Dermis blood vessel endothelial cell (primary cell): ENCODE data around the gene SLC6A1. TPM values are rescaled to one million over a fixed set of nuclear protein-coding genes. Genes with fewer than 3 reads are reported as not detected.
A peak's percentile ranks its signal among the peaks of the same experiment; 100 is the strongest.

Experiments used
- DNase-seq: peaks from one replicate; pipeline ENCODE4 v3.0.0; 2010
- total RNA-seq: library from RNA; depleted of rRNA; stranded (reverse); fragments of >200 nt; gene quantifications from 2 replicates; pipeline ENCODE4 v1.2.3, GENCODE V29; 2014

SLC6A1 gene
- total RNA-seq, 1 donor from 2014 or later, result not detected

DNA sequence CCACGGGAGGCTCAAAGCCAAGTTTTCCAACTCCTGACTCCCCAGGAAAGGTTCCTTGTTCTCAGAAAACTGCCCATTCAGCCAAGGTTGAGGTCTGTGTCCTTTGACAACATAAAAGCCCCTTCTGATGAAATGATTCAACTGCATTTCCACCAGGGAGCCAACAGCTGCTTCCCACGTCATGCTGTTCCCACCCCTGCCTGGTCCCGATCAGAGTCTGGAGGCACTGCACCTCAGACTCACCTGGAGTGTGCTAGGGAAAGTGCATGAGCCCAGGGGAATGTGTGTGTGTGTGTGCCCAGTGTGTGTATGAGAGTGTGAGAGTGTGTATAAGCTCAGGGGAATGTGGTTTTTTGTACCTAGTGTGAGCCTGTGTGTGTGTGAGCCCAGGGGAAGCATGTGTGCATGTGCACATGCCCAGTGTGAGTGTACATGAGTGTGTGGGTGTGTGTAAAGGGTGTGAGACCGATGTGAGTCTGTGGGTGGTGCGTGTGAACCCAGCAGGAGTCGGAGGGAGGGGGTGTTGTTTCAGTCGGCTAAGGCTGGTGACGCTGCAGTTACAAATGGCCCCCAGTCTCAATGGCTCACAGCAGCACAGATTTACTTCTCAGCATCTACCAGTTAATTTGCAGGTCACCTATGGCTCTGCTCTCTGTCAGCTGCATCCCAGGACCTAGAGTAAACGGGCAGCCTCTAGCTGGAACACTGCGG is 20.3 kb upstream of the SLC6A1 start:
- DNase-seq, result no peak

DNA sequence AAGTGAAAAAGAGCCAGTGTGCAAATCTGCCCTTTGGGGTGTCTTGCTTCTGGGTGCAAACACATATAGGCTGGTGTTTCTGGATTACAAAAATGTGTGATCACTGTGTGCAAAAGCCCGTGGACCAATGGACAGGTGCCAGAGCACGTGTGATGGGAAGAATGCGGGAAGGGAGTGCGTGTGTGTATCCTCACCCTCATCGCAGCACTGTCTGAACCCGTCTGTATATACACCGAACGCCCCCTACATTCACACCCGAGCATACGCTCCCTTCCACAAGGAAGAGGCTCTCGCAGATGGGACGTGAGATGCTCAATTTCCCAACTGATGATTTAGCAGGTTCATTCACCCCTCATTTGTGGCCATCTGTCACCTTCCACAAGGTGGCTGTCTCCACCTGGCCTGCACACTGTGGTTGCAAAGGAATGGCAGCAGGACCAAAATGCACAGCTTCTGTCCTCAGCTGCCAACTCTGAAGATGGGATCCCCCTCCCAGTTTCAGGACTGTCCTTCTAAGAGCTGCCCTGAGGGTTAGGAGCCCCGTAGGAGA is 19.4 kb upstream of the SLC6A1 start:
- no peak for DNase-seq

DNA sequence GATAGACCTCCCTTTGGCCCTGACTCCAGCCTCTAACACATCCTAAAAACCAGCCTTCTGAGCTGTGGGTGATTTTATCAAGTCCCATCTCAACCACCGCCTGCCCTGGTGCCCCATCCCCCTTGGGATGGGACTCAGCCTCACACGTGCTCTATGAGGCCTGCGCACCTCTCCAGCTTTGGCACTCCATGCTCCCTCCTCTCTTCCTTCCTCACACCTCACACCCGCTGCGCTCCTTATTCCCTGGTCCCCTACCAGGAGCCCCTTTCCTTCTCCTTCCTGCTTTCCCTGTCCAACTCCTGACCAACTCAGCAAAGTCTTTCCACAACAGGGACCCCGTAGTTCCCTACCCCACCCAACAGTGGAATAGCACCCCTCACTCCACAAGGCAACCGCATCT is 18.4 kb upstream of the SLC6A1 start:
- no peak for DNase-seq

DNA sequence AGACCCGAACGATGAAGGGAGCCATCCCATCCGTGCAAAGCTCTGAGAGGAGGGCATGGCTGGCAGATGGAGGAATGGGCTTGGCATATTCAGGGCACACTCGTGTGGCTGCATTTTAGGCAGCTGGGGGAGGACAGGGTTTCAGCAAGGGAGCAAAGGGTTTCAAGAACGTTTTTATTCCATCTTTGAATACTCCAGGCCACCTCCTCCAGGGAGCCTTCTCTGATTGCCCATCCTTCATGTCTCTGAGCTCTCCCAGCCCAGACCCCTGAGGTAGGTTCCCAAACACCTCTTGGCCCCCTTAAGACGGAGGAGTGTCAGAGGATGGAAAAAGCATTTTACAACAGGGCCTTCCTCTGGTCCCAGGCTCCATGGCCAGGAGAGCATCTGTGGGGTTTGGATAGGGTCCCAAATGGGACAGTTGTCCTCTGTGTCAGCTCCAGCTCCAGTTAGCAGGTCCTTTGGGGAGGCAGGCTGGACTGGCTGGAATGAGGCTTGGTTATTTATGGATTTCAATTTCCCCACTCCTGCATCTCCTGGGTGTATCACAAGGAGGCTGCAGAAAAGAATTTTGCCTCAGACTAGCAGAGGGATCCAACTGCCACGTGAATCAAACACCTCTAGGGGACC is 17.7 kb upstream of the SLC6A1 start:
- no peak for DNase-seq

DNA sequence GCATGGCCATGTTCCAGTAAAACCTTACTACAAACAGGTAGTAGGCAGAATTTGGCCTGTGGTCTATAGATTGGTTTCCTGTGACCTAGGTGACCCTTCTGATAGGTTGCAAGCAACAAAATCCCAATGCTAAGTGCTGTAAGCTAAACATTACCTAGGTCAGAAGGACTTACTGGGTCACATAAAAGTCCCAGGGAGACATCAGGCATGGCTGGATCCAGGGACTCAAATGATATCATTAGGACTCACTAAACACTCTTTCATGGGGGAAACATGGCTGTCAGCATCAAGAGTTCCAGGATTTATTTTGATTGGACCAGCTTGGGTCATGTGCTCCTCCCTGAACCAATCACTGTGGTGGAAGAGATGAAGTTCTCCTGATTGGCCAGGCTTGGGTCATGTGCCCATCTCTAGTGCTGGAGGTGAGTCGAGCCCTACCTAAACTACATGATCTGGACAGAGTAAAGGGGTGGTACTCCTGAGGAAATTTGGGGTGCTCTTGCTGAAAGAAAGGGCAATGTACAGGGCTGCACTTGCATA is 16.8 kb upstream of the SLC6A1 start:
- DNase-seq, result no peak

DNA sequence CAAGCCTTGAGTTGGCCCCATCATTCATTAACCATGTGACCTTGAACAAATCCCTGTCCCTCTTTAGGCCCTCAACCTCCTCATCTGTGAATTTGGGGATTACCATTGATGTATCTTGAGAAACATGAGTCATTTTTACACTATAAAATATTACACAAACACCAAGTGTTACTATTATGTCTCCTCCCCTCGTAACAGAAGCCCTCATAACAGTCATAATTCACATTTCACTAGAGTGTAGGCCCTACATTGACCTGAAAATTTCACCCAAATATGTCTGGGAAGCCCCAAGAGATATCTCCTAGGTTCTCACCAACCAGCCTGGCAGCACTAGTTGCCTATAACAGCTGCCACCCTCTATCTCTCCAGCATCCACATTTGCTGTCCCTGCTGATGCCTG is 15.8 kb upstream of the SLC6A1 start:
- DNase-seq, result no peak

DNA sequence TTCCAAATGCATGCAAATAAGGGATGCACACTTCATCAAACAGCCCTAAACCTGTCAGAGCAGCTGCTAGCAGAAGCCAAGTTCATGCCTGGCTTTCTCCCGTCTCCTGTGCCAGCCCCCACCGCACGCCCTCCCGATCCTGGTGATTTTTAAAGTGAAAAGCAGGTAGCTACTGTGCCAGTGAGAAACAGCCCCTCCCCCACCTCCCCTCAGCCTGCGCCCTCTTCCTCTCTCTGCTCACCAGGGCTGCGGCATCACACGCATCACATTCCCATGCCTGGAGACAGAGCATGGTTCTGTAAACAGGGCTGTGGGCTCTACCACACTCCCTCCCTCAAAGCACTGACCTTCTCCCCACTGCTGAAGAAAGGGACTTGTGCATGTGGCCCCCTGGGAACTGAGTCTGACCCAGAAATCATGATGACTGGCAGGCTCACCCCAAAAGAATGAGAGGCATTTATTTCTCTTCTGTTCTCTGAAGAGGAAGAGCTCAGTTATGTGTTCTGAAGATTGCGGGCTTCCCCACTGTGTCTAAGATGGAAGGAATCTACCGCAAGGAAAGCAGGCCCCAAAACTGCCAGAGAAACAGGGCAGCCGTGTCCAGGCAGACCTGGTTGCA is 14.5 kb upstream of the SLC6A1 start:
- DNase-seq, result no peak

DNA sequence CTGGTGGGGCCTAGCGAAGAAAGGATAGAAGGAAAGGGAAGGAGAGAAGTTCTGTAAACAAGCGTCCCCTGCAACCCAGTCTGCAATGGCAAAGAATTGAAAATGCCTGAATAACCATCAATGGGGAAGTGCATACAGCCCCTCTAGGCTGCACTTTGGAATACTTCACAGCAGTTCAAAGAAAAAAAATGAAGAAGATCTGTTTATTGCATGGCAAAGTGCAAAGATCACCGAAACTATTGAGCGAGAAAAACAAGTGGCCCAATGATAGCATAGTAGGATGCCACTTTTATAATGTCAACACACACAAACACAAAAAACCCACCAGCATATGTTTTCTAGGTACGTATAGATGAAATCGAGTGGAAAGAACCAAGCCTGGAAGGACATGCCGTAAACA is 13.6 kb upstream of the SLC6A1 start:
- DNase-seq, result no peak

DNA sequence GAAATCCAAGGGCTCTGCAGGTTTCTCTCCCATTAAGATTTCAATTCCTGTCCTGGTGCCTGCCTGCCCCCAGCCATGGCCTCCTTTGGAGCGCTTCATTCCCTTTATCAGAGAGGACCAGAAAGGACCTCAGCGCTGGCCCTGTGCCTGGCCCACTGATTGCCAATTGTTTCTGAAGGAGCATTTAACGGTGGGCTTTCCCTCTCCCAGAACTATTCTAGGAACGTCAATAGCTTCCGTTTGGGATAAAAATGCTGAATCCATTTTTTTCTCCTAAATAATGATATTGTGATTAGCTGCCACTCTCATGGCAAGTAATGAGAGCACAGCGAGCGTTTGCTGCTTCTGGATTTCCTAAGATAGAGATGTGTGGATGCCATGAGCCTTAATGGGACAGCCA is 12.2 kb upstream of the SLC6A1 start:
- no peak for DNase-seq

DNA sequence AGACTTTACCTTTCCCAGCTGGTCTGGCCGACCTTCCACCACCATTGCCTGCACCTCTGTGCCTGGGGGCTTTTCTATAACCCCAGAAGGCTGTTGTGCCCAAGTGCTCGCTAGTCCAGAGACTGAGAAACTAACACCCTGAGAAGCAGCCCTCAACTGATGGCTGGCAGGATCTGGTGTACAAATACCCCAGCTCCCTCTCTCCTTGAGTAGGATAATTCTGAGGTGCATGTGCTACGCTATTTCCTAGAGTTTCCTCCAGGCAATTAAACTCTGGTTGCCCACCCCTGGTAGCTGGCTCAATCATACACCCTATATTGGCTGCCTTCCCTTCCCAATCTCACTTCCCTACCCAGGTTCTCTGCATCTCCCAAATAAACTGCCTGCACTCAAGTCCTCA is 11.5 kb upstream of the SLC6A1 start:
- no peak for DNase-seq

DNA sequence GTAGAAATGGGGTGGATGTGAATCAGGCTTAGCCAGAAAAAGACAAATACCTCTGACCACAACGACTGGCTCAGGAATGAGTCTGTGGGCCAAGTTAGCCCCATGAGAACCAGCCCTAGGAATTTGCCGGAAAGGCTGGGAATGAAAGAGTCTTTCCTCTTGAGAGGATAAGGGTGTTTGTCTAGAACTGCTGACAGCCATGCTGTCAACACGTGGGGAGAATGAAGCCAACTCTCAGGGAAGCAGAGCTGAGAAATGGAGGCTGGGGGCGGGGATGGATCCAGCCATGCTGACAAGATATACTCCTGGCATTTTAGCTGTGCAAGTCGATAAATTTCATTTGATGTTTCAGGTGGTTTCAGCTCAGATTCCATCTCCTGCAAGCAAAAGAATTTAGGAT is 10.6 kb upstream of the SLC6A1 start:
- DNase-seq, result no peak

DNA sequence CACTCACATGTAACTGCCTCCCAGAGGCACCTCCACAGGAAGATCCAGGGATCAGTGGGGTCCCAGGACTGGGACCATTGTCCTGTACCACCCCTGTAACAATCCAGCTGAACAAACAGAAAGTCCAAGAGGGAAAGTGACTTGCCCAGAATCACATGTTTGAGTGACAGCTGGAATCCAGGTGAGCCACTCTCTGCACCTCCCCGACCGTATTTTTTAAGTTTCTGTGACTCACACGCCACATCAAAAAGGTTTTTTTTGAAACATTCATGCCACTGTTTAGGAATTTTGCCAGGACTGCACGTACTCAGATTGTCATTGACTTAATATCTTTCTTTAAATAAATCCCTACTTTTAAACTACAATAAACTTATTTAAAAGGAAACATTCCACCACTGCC is 9.8 kb upstream of the SLC6A1 start:
- DNase-seq, result peak; percentile 16

DNA sequence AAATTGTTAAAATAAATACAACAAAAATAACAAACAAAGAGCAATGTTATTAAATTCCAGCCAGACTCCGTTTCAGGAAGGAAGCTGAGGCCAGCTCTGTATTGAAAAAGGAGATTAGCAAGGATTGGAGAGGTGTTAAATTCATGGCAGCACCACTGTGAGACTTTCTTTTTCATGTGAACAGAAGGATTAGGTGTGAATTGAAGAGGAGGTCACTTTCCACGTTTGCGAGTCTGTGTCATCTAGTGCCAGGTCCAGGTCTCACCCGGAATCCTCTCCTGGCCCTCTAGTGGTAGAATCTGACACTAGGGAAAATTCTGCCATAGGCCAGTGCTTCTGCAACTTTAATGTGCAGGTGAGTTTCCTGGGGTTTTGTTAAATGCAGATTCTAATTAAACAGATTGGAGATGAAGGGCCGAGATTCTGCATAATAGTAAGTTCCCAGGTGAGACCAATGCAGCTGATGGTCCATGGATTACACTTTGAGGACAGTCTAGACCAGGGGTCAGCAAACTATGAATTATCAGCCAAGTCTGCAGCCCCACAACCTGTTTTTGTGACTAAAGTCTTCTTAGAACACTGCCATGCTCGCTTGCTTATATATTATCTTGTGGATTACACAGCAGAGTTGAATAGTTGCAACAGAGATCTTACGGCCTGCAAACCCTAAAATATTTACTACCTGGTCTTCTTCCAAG is 9.2 kb upstream of the SLC6A1 start:
- peak; percentile 61 for DNase-seq

DNA sequence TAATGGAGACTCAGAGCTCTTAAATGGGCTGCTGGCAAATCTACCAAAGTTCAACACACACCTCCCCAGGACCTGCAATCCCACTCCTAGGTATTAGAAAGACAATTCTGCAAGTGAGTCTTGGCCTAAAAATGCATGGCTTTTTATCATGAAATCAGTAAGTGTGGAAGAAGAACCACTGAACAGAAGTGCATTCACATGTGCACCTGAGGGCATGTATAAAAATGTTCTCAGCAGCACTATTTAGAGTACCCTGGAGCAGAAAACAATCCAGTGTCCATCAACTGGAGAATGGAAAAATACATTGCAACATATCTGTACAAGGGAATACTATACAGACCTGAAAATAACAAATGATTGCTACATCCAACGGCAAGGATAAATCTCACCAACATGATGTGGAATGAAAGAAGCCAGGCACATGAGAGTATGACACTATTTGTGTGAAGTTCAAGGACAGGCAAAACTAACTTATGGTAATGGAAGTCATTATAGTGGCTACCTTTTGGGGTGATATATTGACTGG is 8.1 kb upstream of the SLC6A1 start:
- DNase-seq, result no peak

DNA sequence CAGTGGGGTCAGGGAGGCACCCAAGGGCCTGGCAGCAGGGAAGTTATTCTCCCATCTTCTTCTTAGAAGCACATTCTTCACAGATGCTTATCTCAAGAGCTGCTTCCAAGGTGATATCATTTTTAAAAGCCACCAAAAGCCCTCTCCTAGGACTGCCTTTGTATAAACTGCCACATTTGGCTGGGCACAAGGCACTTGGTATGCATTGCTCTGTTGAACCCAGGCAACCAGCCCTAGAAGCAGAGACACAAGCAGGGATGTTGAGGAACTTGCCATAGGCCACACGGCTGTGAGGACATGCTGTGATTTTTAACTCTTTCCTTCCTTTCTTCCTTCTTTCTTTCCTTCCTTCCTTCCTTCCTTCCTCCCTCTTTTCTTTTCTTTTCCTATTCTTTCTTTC is 7.4 kb upstream of the SLC6A1 start:
- DNase-seq, result no peak

DNA sequence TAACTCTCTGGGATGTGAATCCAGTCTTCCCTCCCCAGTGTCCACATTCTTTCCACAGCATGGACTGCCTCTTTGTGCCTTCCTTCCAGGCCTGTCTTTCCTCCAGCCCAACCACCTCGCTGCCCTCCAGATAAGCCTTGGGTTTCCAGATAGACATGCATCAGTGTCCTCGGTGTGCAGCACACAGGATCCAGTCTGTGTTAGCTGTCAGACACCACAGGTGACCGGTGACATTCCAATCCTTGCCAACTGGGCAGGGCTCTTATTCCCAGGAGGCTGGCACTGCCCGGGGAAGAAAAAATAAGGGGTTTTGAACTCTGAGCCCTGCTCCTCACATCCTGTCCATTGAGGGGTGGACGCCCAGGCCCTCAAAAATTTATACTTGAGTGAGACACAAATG is 6.0 kb upstream of the SLC6A1 start:
- no peak for DNase-seq

DNA sequence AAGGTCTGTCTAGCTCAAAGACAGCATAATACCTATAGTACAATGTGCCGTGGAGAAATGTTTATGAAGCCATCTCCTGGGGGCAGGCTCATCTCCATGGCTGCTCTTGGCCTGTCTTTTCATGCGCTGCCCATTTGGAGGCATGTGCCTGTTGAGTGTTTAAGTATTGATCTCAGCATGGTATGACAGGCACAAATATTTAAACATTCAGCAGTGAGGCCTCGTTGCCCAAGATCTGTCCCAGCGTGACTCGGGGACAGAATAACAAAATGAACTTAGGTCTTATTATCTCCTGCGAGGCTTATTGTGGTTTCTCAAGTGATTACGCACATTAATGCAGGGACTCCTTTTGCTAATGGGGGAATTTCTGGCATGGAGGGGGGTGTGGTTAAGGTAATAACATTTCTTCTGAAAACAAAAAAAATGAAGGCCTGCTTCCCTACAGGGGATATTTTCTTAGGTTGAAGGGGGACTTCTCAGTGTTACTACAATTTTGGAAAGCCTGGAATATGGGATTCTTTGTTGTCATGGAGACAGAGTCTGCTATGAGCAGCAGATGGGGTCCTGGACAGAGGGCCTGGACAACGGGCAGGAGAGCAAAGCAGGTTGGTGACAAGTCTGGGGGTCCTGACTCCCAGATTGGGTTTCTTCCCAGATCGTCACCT is 4.4 kb upstream of the SLC6A1 start:
- no peak for DNase-seq

DNA sequence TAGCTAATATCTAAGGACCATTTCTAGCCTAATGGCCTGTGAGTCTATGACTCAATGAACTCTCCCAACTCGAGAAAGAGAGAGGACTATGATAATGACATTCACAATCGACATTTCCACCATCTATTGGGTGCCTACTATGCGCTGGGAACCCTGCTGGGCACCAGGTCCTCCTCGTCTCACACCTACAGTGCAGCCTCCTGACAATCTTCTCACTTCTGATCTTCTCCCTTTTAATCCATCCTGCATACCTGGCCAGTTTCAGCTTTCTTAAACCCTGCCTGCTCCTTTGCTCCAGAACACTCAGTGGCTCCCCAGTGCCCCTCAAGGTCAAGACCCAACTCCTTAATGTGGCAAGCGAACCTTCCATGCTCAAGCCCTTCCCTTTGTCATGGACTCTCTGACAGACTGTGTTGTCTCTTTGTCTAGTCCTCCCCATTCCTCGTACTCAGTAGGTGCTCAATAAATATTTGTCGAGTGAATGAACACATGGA is 3.5 kb upstream of the SLC6A1 start:
- DNase-seq, result no peak

DNA sequence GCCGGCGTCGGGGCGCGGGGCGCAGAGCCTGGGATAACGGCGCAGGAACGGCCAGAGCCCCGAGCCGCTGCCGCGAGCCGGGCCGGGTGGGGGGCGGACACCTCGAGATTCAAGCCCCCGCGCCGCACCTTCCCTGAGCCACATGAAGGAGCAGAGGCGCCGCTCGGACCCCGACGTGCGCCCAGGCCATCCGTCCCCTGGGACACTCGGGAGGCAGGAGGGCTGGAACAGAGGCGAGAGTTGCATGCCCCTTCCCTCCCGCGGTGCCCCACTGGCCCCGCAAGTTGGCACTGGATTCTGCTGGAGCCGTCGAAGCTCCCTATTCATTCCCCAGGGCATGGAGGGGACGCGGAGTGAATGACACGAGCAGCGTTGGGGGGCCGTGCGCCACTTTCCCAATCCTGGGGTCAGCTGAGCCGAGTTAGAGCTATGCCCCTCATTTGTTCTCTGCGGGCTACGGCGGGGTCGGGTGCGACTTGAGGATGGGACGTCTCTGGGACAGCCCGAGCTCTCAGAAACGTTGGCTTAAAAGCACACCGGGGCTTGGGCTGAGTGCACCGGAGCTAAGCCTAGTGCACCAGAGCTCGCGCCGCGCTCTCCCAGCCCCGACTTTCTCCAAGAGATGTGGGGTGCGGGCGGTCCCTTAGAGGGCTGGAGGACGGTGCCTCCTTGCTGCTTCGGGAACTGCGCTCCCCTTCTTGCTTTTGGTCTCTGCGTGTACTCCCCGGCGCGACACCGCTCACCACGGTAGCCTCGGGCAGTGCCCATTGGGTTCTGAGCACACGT is 588 bp downstream of the SLC6A1 start:
- DNase-seq, result no peak

DNA sequence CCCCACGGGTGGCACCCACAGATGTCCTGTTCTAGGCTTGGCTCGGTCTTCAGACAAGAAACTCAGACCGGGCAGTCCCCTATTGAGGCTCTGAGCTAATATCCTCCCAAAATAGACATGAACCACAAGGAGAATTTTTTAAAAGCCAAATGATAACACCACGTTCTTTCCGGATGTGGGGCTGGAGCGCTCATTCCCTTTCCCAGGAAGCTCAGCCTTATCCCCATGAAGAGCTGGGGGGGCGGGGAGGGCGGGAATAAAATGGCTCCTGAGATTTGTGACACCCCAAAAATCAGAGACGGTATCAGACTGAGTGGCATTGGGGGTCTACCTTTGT is 1.1 kb downstream of the SLC6A1 start:
- DNase-seq, result no peak

DNA sequence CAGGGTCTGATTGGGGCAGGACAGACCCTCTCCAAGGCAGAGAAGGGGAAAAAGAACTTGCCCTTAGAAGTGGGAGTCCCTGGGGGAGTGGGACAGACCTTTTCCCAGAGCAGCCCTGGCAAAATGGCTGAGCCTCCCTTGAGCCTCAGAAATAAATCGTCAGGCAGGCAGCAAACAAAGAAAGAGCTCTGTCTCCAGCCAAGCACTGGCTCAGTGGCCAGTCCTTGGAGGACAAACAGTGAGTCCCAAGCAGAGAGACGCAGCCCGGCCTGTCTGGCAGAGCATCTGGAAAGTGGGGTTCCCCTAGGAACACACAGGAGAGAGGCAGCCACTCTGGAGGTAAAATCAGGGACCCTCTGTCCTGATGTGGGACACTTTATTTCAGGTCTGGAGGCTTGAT is 1.8 kb downstream of the SLC6A1 start:
- DNase-seq, result no peak
